ENCODE data around the gene PWWP2B.

- TF ChIP-seq EZH2 (IDR thresholded peaks at IDR 0.05; ENCODE audit: borderline replicate concordance, low read length) (no peak), CTCF (IDR thresholded peaks at IDR 0.05; ENCODE audit: low read length) (no peak)
These were observed 48.7 kb downstream of the PWWP2B start for GRCh38 chr10:132445516-132446194.

Measured in OCI-LY1 (cell line).